HG03139 (cell line): ENCODE results near the gene CKAP5.

Source experiments
- ATAC-seq: cut with Tn5 transposase; IDR thresholded peaks from one replicate; pipeline ENCODE4 v1.9.1; 2021; ENCODE audit not compliant: unreplicated experiment

Gene CKAP5

DNA sequence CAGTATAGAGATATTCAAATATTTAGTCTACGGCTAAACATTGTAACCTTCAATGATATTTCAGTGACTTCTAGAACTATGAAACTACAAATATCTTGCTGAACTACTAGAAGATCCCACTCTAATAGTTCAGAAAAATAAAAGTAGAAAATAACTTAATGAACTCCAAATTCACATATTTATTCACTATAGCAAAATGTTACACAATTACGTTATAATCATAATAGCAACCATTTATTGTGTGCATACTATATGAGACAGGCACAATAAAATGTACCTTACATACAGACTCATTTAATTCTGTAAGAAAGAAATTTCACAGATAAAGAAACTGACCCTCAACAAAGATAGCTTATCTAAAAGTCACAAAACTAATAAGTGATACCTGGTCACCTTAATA is 69.2 kb downstream of the CKAP5 start:
- ATAC-seq = no peak

- no peak for ATAC-seq
Measured at GRCh38 chr11:46769636-46770221, 76.4 kb downstream of the CKAP5 start.

- no peak for ATAC-seq
Measured at GRCh38 chr11:46766656-46767055, 79.4 kb downstream of the CKAP5 start.

- no peak for ATAC-seq
Measured at GRCh38 chr11:46762248-46762647, 83.8 kb downstream of the CKAP5 start.

DNA sequence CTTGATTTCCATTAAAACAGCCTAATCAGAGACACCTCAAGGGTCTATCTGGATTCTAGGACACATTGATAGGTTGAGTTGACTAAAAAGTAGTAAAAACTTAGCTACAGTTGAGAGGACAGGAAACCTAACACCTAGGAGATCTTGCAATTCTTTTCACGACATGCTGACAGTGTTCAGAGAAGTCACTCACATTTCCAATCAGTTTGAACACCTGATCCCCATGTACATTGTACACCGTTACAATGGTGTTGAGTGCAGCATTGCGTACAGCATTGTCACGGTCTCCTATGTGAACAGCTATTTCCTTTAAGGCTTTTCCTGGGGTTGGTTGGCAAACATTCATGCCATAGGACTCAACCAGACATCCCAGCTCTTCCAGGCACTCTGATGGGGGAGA is 84.3 kb downstream of the CKAP5 start:
- ATAC-seq = no peak

GRCh38 chr11:46760429-46761128 is 85.5 kb downstream of the CKAP5 start:
- no peak for ATAC-seq

- no peak for ATAC-seq
Measured at GRCh38 chr11:46759196-46759595, 86.9 kb downstream of the CKAP5 start.

GRCh38 chr11:46755962-46756361 is 90.1 kb downstream of the CKAP5 start:
- ATAC-seq = no peak

DNA sequence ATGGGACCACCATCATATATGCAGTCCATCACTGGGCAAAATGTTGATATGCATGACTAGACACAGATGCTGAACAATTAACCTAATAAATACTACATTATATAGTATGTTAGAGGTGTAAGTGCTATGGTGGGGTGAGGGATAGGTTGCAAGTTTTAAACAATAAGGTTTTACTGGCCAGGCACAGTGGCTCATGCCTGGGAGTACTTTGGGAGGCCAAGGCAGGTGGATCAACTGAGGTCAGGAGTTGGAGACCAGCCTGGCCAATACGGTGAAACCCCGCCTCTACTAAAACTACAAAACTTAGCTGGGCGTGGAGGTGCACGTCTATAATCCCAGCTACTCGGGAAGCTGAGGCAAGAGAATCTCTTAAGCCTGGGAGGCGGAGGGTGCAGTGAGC is 98.9 kb downstream of the CKAP5 start:
- no peak for ATAC-seq

DNA sequence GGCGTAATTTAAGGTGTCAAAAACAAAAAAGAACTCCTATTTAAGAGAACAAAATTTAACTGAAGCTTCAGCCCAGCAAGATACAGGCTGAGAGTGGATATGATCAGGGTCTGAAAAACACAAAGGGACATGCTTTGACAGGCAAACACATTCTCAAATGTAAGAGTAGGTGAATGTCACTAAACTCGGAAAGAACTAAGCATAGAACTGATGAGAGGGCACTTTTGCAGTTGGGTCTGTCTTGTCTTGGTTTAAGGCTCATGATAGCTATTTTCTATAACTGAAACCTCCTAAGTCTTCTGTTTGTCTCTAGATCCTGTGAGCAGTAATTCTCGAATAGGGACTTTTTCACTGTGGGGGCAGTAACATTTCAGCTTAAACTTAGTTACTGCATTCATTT is 100.1 kb downstream of the CKAP5 start:
- ATAC-seq = no peak

DNA sequence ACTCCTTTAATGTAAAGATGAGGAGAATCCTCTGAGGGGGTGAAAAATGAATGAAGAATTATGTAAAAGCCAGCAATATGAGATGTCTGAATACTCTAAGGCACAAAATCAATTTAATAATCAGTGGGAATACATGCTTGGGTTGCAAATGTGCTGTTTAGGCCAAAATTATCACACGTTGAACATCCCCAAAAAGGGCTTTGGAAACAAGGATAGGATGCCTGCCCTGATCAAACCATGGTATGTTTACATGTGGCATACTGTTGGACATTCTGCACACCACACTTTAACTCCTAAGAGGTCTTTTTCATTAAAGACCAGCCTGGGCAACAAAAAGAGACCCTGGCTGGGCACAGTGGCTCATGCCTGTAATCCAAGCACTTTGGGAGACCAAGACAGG is 100.8 kb downstream of the CKAP5 start:
- no peak for ATAC-seq

GRCh38 chr11:46743693-46744339 is 102.3 kb downstream of the CKAP5 start:
- no peak for ATAC-seq

DNA sequence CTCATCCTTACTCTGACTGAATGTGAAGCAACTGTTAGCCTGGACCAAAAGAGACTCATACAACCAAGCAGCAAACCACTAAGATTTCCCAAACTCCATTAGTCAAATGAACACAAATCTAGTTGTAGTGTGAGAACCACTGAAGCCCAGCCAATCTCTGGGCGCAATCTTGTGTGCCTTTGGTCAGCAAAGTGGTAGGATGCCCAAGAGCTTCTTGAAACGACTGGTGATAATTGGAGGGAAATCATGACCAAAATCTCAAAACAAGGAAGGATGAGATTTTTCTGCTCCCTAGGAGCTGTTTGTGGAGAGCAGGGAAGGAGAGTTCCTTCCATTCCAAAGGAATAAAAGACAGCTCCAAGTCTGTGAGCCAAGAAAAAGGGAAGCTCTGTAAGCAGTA is 103.0 kb downstream of the CKAP5 start:
- ATAC-seq = no peak

DNA sequence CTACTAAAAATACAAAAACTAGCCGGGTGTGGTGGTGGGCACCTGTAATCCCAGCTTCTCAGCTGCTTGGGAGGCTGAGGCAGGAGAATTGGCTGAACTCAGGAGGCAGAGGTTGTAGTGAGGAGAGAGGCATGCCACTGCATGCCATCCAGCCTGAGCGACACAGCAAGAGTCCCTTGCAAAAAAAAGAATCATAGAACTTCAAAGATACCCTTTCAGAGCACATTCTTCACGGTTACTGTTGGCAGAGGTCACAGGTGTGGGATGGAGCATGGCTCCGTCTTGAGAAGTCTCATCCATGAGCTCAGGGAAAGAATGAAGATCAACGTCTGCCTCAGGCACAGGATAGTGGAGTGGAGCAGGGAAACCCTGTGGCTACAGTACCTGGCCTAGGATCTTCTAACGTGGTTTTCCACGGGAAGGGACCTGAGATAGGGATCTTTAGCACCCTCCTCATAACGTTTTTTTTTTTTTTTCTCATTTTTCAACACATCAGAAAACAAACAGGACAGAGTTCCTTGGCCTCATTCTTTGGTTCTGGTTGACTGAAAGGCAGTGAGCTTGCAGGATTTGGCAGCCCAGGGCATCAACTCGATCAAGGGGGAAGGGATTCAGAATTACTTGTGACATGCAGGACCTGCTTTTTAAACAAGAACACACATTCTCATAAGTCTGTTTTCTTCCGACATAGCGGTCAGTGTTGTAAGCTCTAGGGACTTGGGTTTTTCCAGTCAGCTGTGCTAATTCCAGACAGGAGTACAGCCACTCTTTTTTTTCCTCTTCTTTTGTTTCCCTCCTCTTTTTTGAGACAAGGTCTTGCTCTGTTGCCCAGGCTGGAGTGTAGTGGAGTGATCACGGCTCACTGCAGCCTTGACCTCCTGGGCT is 104.2 kb downstream of the CKAP5 start:
- ATAC-seq = no peak

DNA sequence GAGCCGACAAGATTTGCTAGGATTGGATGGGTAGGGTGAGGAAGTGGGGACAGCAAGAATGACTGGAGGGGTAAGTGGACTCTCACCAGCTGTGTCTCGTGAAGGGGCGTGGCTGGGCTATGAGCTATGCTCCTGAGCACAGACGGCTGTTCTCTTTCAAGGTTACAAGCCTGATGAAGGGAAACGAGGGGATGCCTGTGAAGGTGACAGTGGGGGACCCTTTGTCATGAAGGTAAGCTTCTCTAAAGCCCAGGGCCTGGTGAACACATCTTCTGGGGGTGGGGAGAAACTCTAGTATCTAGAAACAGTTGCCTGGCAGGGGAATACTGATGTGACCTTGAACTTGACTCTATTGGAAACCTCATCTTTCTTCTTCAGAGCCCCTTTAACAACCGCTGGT is 107.2 kb downstream of the CKAP5 start:
- no peak for ATAC-seq

GRCh38 chr11:46737699-46738098 is 108.4 kb downstream of the CKAP5 start:
- no peak for ATAC-seq

DNA sequence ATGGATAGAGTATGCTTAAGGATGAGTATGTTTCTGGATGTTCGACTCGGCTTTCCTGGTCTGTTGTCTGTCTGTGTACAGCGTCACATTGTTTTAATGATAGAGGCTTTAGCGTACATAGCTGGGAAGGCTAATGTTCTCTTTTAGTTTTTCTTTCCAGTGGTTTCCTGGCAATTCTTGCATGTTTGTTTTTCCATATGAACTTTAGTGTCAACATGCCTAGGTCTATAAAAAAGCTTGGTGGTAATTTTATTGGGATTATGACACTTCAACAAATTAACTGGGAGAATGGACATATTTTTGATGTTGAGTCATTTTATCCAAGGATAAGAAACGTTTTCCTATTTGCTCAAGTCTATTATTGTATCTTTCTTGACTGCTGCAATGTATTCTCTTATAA is 109.5 kb downstream of the CKAP5 start:
- ATAC-seq = no peak

DNA sequence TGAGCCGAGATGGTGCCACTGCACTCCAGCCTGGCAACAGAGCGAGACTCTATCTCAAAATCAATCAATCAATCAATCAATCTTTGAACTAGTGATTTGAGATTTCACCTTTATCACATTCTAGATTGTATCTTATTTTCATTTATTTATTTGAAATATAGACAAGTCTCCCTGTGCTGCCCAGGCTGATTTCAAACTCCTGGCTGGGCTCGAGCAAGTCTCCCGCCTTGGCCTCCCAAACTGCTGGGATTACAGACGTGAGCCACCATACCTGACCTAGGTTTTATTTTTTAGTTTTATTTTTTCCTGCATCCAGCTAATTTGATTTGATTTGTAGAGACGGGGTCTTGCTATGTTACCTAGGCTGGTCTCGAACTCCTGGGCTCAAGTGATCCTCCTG is 109.9 kb downstream of the CKAP5 start:
- no peak for ATAC-seq

DNA sequence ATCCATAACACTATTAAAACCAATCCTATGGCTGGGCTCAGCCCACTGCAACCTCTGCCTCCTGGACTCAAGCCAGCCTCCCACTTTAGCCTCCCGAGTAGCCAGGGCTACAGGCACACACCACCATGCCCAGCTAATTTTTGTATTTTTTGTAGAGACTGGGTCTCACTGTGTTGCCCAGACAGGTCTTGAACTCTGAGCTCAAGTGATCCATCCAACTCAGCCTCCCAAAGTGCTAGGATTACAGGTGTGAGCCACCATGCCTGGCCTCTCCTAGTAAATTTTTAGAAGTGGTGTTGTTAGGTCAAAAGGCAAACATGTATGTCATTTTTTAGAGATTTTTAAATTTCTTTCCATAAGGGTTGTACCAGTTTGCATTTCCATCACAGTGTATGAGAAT is 112.8 kb downstream of the CKAP5 start:
- no peak for ATAC-seq

- ATAC-seq = no peak
Measured at GRCh38 chr11:46731545-46731944, 114.5 kb downstream of the CKAP5 start.
